AML-193 (cell line): Measurements from ENCODE around the gene AMPH.

Experiments used
- DNase-seq, 2 experiments: peaks; one replicate each; lab custom pipeline; 2025; lab: John Stamatoyannopoulos, UW

The AMPH gene

DNA sequence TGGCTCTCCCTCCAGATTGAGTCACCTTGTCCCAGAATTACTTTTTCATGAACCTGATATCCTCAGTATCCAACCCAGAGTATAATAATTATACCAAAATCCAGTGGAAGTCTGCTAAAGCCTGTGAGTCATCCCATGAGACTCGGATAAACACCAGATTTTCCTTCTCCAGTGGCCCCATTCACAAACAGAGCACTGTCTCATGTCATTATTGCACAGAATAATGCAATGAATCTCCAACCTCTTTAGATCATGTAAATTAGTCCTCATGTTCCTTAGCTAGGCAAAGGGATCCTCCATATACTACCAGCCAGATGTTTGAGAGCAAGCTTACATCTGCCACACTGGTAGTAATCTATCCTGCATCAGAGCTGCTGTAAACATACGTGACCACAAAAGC is 89.0 kb downstream of the AMPH start:
- no peak for DNase-seq

GRCh38 chr7:38541440-38541839 is 89.7 kb downstream of the AMPH start:
- no peak for DNase-seq

DNA sequence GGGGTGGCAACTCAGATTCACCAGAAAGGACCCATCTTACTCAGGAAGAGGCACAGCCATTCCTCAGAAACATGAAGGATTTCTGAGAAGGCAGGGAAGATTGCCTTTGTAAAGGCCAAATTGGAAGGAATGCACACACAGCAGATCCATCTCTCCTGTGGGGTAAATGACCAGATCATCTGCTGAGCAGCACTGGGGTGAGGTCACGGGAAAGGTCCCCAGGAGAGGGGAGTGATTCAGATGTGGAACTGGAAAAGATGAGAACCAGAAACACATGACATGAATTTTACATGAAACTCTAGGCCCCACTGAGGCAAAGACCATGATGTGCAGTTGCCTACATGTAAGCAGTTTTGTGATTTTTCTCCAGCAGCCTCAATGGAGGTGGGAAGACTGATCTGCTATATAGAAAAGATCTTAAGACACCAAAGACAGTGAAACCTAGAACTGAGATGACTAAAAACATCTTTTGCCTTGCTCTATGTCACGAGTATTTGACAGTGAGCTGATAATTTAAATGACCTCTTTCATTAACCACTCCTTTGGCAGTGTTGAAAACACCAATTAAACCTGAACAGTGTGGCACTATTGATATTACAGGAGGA is 91.6 kb downstream of the AMPH start:
- DNase-seq: no peak

DNA sequence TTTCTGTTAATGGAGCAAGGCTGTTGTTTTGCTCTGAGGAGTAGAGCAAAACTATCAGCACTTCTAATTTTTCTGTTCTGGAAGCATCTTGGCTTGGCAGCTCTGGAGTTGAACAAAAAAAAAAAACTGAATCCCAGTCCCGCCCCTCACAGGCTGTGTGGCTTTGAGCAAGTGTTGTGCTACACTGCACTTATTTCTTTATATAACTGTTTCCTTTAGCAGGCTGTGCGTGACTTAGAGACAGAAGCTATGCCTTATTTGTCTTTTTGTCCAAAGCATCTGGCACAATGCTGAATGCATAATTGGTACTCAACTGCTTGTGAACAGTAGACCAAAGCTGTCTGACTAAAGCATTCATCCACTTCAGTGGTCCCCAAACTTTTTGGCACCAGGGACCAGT is 96.1 kb downstream of the AMPH start:
- no peak for DNase-seq

GRCh38 chr7:38525857-38526256 is 105.3 kb downstream of the AMPH start:
- no peak for DNase-seq

- DNase-seq: no peak
These were observed 106.4 kb downstream of the AMPH start for GRCh38 chr7:38524786-38525185.

- no peak for DNase-seq
These were observed 110.4 kb downstream of the AMPH start for GRCh38 chr7:38520741-38521140.

- no peak for DNase-seq
These were observed 112.6 kb downstream of the AMPH start for GRCh38 chr7:38518541-38518940.

DNA sequence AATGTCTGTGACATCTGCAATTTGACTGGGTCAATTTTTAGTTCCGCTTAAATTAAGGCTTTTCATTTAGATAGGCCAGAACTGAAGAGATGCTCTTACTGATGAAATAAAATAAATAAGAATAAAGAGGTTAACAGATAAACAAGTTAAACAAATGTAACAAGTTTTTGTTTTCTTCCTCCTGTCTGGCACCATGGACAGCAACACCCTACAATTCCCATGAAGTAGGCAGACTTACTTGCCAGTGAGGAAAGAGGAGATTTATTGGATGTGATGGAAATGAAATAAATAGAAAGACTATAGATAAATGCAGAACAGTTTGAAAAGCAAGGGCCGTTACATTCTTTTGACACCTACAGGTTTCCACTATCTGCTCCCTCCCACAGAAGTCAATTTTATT is 118.5 kb downstream of the AMPH start:
- no peak for DNase-seq

DNA sequence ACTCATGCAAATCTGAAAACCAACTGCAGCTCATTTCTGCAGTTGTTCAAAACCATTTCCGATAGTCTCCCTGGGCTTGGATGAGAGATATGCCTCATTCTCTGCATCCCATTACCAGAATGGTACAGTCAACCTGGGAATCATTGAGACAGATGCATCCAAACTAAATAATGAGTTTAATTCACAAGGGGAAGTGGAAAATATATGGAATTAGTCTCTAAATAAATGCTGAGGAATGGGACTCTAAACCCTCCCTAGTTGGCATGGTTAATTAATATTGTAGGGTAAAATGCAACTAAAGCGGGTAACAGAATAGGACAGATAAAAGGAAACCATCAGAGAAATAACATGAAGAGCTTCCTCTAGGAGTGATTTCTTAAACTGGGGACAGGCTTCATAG is 118.9 kb downstream of the AMPH start:
- no peak for DNase-seq

- DNase-seq: no peak
These were observed 123.8 kb downstream of the AMPH start for GRCh38 chr7:38507384-38507783.

GRCh38 chr7:38506756-38507155 is 124.4 kb downstream of the AMPH start:
- DNase-seq: no peak

GRCh38 chr7:38506004-38506403 is 125.2 kb downstream of the AMPH start:
- DNase-seq: no peak

DNA sequence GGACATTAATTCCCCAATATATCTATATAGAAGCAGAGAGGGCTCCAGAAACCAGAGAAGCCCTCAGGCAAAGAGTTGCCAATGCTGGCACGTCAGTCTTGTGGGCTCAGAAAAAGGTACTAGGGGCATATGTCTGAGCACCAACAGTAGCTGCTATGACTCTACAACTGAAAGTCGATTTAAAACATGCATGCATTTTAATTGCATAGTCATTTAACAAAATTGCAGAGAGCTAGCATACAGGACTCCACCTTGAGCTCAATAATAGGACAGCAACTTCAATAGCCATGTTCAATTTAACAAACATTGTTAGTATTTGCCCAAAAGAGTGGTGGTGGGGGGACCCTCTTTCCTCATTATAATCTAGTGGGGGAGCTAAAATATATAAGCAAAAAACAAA is 126.5 kb downstream of the AMPH start:
- no peak for DNase-seq

- DNase-seq: no peak
These were observed 128.3 kb downstream of the AMPH start for GRCh38 chr7:38502848-38503247.

- no peak for DNase-seq
These were observed 128.9 kb downstream of the AMPH start for GRCh38 chr7:38502289-38502688.

DNA sequence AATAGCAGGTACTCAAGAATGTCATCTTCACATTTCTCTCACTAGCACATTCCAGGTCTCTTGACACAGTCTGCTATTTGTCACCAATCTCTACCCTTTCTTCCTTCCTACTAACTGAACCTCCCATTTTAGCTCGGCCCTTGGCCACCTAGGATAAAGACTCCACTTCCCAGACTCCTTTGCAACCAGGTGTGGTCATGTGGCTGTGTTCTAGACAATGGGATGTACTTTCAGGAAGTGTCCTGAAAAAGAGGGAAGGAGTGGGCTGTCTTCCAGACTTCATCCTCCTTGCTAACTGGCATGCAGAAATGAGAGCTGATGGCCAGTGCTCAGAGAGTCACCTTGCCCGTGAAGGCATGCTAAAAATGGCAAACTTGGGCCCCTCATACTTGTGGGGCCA is 139.2 kb downstream of the AMPH start:
- DNase-seq: no peak

GRCh38 chr7:38482521-38482920 is 148.7 kb downstream of the AMPH start:
- DNase-seq: no peak

DNA sequence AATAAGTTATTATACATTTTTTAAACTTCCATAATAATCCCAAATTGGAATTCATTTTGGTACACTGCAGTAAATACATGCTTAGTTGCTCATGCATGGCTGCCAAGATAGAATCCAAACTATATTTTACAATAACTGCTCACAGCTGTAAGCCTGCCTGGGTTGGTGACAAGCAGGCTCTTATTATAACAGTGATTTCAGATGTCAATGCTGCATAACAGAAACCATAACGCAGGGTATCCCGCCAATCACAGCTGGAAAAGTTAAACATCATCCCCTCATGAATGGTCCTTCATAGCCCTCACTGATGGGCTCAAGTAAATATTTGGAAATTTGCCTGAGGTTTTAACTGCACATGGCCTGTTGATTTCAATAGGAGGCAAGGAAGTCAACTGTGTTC is 149.8 kb downstream of the AMPH start:
- DNase-seq: no peak

DNA sequence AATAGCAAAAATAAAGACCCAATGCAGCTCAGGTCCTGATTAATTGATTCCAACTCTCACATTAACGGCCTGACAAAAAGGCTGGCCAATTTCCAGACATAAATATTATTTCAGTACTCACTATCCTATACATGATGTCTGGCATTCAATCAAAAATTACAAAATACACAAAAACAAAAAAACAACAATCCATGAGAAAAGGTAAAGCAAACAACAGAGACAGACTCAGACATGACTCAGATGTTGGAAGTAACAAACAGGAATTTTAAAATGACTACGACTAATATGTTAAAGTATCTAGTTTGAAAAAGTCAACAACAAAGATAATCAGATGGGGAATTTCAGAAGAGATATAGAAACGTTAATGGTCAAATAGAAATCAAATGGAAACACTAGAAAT is 152.8 kb downstream of the AMPH start:
- DNase-seq: no peak

- no peak for DNase-seq
These were observed 153.8 kb downstream of the AMPH start for GRCh38 chr7:38477333-38477732.

DNA sequence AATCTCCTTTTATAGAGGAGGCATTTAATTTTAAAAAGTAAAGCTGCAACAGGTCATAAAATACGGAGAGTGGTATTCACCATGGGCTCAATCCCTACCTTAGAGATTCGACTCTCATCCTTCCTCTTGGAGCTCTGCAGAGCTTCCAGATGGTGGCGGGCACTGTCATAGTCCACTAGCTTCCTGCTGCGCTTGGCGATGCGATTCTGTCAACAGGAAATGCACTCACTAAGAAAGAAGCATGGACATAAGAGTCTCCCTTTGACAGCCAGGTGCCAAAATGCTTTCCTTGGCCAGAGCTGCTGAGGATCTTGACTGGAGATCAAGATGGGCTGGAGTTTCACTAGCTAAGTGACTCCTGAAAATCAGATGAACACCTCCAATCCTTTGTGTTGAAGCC is 154.4 kb downstream of the AMPH start:
- no peak for DNase-seq

- DNase-seq: no peak
These were observed 165.2 kb downstream of the AMPH start for GRCh38 chr7:38465956-38466355.

DNA sequence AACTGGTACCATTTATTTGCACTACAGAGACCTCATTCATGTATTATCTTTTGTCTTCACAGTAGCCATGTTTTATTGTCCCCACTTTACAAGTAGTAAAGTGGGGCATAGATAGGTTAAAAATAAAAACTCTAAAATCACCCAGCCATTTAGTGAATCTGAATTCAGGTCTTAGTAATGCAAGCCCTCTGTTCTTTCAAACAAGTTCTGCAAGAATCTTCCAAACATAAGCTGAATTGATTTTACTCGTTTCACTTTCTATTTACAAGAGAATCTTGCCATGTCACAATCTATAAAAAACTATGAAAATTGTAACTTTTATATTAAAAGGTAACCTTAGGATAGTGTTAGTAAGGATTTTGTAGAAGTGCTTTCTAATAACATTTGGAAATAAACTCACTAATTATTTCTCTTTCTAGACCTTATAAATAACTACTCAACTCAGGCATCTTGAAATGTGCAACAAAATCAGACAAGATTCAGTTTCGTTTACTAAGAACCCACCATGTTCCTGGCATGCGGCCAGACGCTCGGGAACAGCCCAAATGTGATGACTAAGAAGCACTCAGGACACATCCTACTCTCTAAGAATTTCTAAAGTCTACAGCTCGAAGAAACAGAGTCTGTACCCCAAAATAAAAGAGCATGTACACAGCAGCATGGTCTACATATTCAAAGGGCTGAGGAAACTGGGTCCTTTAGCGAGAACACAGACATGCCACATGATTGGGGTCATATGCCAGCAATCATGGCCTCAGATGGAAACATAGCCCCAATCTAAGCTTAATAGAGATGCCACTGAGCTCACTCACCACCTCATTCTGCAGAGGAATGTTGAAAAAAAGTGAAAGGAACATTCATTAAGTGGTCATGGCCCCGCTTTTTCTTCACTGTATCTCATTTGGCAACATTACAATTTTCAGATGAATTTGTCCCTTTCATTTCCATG is 167.6 kb downstream of the AMPH start:
- no peak for DNase-seq
